Prostate gland (tissue), 2 donors: ENCODE data around the gene MLIP. TPM values are rescaled to one million over a fixed set of nuclear protein-coding genes. Genes with fewer than 3 reads are reported as not detected.

Source experiments
- DNase-seq: peaks from one replicate; pipeline ENCODE4 v3.0.0-alpha.2; 2019; ENCODE audit warnings: low spot score
- H3K27ac ChIP-seq, 2 donors: fragments of 200-600 bp; sonication (generic); 2 replicates each; pipeline ENCODE4 v1.5.1; 2017 to 2019
- H3K27me3 ChIP-seq: fragments of 200-600 bp; sonication (generic); replicated peaks from 2 replicates; pipeline ENCODE4 v1.5.1; 2019; ENCODE audit not compliant: insufficient read depth
- H3K36me3 ChIP-seq, 2 donors: fragments of 200-600 bp; sonication (generic); 1 replicate in 1 of 2; 2 replicates in 1 of 2; pipeline versions ENCODE4 v1.5.1 to v1.8.1; 2017 to 2019
- H3K4me1 ChIP-seq: fragments of 200-600 bp; sonication (generic); replicated peaks from 2 replicates; pipeline ENCODE4 v1.5.1; 2019
- H3K4me3 ChIP-seq, 2 donors: fragments of 200-600 bp; sonication (generic); 2 replicates each; pipeline ENCODE4 v1.5.1; 2017 to 2019
- H3K9me3 ChIP-seq: fragments of 200-600 bp; sonication (generic); 2 replicates; pipeline ENCODE4 v1.5.1; 2017
- CTCF ChIP-seq, 4 experiments: fragments of 200-600 bp in 2 of 4; fragments of 450-650 bp in 2 of 4; sonication (generic) in 2 of 4; IDR thresholded peaks; 1 replicate in 3 of 4; 2 replicates in 1 of 4; pipeline ENCODE4 v1.5.1; 2016 to 2019; ENCODE audit warnings: antibody characterized with exemption in 4 of 4, mild to moderate bottlenecking in 2 of 4, moderate library complexity in 2 of 4
- POLR2A ChIP-seq: fragments of 450-650 bp; IDR thresholded peaks from one replicate; pipeline ENCODE4 v1.6.1; 2016; ENCODE audit warnings: antibody characterized with exemption, mild to moderate bottlenecking
- POLR2AphosphoS5 ChIP-seq: sonication (generic); formaldehyde crosslinking; IDR thresholded peaks from one replicate; pipeline ENCODE4 v1.6.1; 2017; ENCODE audit warnings: antibody characterized with exemption
- WGBS: methylation state at CpG from one replicate; pipeline ENCODE4 v1.1.5; 2018; 5-methylcytosine and 5-hydroxymethylcytosine counted together
- intact Hi-C: fragments of 100-400 bp; cut with DNase I; formaldehyde crosslinking; loops from one replicate; pipeline ENCODE4 v1.14.2; 2022
- total RNA-seq, 2 donors: library from RNA; depleted of rRNA; stranded (reverse); fragments of >200 nt; gene quantifications; one replicate each; pipeline ENCODE4 v1.1.0, GENCODE V29; 2016

The MLIP gene
- total RNA-seq, 2 donors from 2014 or later: 0.55 to 1.9 TPM

DNA sequence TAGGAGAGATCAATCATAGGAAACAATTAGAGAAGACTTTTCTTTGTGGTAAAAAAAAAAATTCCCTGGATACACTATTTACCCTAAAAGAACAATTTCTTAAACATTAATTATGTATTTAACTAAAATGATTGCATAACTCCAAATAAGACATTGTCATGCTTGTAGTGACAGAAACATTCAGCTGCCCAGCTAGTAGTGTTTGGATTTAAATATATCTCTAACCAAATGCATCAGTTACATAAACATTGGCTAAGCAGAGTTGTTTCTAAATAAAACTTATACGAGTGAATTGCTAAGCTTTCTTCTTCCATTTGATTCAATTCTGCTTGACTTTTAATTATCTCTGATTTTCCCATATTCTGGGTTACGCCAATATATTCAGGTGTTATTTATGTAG is 23.7 kb downstream of the MLIP start:
- Histone ChIP-seq H3K4me1 (no peaks in the 10 kb centered on the region), H3K27me3 (no peaks in the 10 kb centered on the region), H3K4me3 (no peak overlapping the region), H3K36me3 (no peaks in the 10 kb centered on the region), H3K9me3 (no peaks in the 10 kb centered on the region), H3K27ac (no peak overlapping the region)
- DNase-seq: no peak
- intact Hi-C loops: no loop called here
- no peak for TF ChIP-seq POLR2AphosphoS5
- no peak for TF ChIP-seq POLR2A
- TF ChIP-seq CTCF (IDR thresholded peaks at IDR 0.05): no peak
- WGBS: 78% methylated on average over 2 of the region's 2 CpGs

GRCh38 chr6:54135665-54136369 is 24.6 kb downstream of the MLIP start:
- TF ChIP-seq POLR2A (no peak), POLR2AphosphoS5 (no peak)
- no peaks in the 10 kb centered on the region for H3K36me3 ChIP-seq
- no peak overlapping the region for H3K4me3 ChIP-seq
- no peak for DNase-seq
- 21% methylated on average over 2 of the region's 2 CpGs for WGBS
- H3K9me3 ChIP-seq: no peaks in the 10 kb centered on the region
- no peak overlapping the region for H3K27ac ChIP-seq
- H3K27me3 ChIP-seq: no peaks in the 10 kb centered on the region
- no peaks in the 10 kb centered on the region for H3K4me1 ChIP-seq
- intact Hi-C loops: no loop called here

DNA sequence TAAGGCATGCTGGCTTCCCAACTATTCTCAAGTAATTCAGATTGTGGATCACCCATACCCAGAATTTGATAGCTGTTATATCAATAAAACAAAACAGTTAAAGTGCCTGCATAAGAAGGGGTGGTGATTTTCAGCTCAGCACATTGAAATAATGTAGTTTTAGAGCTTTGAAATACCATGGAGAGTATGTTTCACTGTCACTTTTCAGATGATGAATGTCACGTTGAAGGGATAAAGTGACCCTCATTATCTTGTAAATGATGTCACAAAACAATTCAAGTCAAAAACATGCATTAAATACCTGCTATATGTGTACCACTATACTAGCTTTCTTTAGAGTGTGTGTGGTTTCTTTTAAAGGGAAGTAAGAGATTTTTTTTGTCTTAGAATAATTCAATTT is 27.6 kb downstream of the MLIP start:
- H3K27ac ChIP-seq: no peak overlapping the region
- H3K9me3 ChIP-seq: no peaks in the 10 kb centered on the region
- H3K27me3 ChIP-seq: no peaks in the 10 kb centered on the region
- 84% methylated on average over 1 of the region's 1 CpG for WGBS
- TF ChIP-seq POLR2A (no peak), POLR2AphosphoS5 (no peak), CTCF (IDR thresholded peaks at IDR 0.05) (no peak)
- H3K4me3 ChIP-seq: no peak overlapping the region
- no peak for DNase-seq
- no peaks in the 10 kb centered on the region for H3K4me1 ChIP-seq
- intact Hi-C loops: no loop called here
- no peaks in the 10 kb centered on the region for H3K36me3 ChIP-seq

DNA sequence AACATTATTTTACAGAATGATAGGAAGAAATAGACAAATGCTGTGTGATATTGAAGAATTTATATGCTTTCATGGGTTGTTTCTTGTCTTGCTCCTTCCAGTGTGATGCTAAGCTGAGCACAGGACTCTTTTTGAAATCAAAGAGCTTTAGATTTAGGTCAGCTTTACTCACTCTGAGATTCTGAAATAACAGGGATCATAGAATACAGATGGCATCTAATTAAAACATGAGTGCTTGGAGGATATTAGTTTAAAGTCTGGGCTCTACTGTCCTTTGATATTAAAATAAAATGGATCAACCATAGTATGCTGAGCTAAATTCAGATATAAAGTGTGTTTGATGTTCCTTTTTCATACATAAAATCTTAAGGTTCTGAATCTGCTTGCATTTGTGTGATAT is 29.6 kb downstream of the MLIP start:
- intact Hi-C loops: no loop called here
- Histone ChIP-seq H3K27me3 (no peaks in the 10 kb centered on the region), H3K9me3 (no peaks in the 10 kb centered on the region), H3K36me3 (no peaks in the 10 kb centered on the region), H3K27ac (no peak overlapping the region), H3K4me1 (no peaks in the 10 kb centered on the region), H3K4me3 (no peak overlapping the region)
- DNase-seq: no peak
- TF ChIP-seq CTCF (IDR thresholded peaks at IDR 0.05) (no peak), POLR2AphosphoS5 (no peak), POLR2A (no peak)

DNA sequence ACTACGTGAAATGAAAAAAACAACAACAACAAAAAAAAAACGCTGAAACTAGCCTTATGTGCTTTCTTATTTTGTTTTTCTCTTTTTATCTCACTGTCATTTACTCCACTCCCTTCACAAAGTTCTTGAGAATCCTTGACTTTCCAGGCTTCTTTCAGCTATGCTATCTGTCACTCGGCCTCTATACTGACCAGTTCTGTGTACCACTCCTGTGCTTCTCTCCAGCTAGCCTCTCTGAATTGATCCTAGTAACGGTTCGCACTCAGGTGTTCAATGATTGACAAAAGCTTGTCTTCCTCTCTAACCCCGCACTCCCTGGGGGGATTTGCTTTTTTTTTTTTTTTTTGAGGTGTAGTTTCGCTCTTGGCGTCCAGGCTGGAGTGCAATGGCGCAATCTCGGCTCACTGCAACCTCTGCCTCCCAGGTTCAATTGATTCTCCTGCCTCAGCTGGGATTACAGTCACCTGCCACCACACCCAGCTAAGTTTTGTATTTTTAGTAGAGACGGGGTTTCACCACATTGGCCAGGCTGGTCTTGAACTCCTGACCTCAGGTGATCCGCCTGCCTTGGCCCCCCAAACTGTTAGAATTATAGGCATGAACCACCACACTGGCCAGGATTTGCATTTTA is 31.8 kb downstream of the MLIP start:
- no peak for DNase-seq
- no peak for TF ChIP-seq POLR2AphosphoS5

DNA sequence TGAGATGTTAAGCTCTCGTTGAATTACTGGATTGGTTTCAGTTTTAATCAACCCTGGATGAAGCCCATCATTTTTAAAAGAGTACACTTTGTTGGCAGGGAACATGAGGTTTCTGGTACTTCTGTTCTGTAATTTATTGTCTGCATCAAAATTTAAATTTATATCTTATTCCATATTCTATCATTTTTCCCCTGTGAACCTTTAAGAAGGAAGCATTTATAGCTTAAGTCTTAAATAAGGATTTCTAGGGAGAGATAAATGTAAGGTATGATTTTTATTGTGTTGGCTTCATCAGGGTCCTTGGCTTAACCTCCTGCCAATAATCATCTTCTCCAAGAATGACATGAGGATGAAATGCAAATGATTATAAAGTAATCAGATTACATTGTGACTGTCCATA is 40.6 kb downstream of the MLIP start:
- Histone ChIP-seq H3K4me1 (no peaks in the 10 kb centered on the region), H3K36me3 (no peaks in the 10 kb centered on the region), H3K9me3 (no peaks in the 10 kb centered on the region), H3K27me3 (no peaks in the 10 kb centered on the region), H3K27ac (no peak overlapping the region), H3K4me3 (no peak overlapping the region)
- intact Hi-C loops: no loop called here
- WGBS: 24% methylated on average over 1 of the region's 1 CpG
- TF ChIP-seq CTCF (IDR thresholded peaks at IDR 0.05): no peak
- no peak for TF ChIP-seq POLR2A
- TF ChIP-seq POLR2AphosphoS5: no peak
- DNase-seq: no peak

More for the DNA sequence above, 31.8 kb downstream of the MLIP start:
- H3K27me3 ChIP-seq: no peaks in the 10 kb centered on the region
- no peaks in the 10 kb centered on the region for H3K9me3 ChIP-seq
- WGBS: 93% methylated on average over 12 of the region's 12 CpGs
- intact Hi-C loops: no loop called here
- no peak overlapping the region for H3K4me3 ChIP-seq
- no peaks in the 10 kb centered on the region for H3K4me1 ChIP-seq
- no peak overlapping the region for H3K27ac ChIP-seq
- H3K36me3 ChIP-seq: no peaks in the 10 kb centered on the region
